GM19099 (cell line): ENCODE measurements around the gene SRPK1.

Experiments used
- POLR2A ChIP-seq: IDR thresholded peaks from 3 replicates; pipeline ENCODE4 v1.6.1; 2011; ENCODE audit warnings: low read depth; ENCODE audit not compliant: insufficient read length; ENCODE audit errors: extremely low read depth

SRPK1 gene

GRCh38 chr6:35920793-35921732 lies at the start of gene SRPK1:
SRPK1 (minus strand) TSS chr6:35921098; CDS start chr6:35921056, 42 bp downstream.
- peak; percentile 88 for TF ChIP-seq POLR2A

DNA sequence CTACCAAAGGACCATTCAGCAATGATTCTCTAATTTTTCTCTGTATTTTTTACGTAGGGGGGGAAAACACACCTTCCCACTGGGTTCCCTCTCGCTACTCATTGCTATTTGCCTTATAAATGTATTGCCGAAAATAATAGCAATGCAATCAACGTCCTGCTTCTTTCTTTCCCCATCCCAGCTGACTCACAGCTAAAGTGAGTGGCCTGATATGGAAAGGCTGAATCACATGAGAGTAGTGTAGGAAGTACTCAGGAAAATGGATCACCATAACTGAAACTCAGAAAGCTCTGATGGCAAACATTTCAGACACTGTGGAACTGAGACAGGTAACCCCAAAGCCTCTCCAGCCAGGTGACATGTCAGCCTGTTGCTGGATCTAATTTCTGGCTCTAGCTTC lies 49.3 kb upstream of the SRPK1 start:
- no peak for TF ChIP-seq POLR2A

- TF ChIP-seq POLR2A, result no peak
Observed at GRCh38 chr6:35969646-35970045, 48.7 kb upstream of the SRPK1 start.

GRCh38 chr6:35968821-35969220 lies 47.9 kb upstream of the SRPK1 start:
- TF ChIP-seq POLR2A, result no peak

GRCh38 chr6:35967076-35967774 lies 46.3 kb upstream of the SRPK1 start:
- no peak for TF ChIP-seq POLR2A

GRCh38 chr6:35962779-35963560 lies 42.1 kb upstream of the SRPK1 start:
- TF ChIP-seq POLR2A, result no peak

- TF ChIP-seq POLR2A, result no peak
Observed at GRCh38 chr6:35960187-35960586, 39.3 kb upstream of the SRPK1 start.

- TF ChIP-seq POLR2A, result no peak
Observed at GRCh38 chr6:35955970-35956369, 35.1 kb upstream of the SRPK1 start.

- no peak for TF ChIP-seq POLR2A
Observed at GRCh38 chr6:35955521-35955920, 34.6 kb upstream of the SRPK1 start.

DNA sequence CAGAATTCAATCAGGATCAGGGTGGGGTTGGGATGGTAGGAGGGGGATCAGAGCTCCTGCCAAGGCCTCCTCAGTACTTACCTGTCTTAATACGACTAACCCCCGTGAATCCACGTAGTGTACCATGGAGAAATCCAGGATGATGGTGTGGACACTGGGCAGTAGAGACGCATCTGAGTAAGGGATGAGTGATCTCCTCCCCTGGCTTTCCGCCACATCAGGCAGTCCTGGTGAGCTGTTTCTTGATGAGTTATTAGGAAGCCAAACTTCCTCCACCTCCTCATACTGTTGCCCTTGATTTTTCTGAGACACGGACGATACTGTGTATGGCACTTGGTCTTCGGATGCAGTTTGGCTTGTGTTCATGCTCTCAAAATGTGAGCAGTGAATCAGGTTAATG lies 34.2 kb upstream of the SRPK1 start:
- no peak for TF ChIP-seq POLR2A

GRCh38 chr6:35954333-35954732 lies 33.4 kb upstream of the SRPK1 start:
- no peak for TF ChIP-seq POLR2A

DNA sequence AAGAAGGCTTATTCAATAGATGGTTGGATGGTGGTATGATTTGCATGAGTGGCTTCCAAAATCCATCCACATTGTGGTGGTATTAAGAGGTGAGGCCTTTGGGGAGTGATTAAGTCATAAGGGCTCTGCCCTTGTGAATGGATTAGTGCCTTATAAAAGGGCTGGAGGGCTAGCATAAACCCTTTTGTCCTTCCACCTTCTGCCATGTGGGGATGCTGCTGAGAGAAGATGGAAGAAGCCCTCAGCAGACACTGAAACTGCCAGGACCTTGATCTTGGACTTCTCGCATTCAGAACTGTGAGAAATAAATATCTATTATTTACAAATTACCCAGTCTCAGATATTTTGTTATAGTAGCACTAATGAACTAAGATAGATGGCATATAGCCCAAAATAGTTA lies 27.8 kb upstream of the SRPK1 start:
- no peak for TF ChIP-seq POLR2A

DNA sequence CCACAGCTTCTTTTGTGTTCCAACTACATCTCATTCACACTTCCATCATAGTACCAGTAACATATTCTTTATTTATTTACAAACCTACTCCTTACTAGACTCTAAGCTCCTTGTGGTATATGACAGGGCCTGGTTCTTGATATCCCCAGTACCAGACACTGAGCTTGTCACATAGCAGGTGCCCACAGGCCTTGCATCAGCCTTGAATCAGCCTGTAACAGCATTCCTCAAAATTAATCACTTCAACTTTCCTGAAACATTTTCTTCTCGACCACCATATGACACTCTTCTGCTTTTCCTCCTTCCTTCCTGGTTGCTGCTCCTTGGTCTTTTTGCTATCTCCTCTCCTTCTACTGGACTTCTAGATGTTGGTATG lies 24.7 kb upstream of the SRPK1 start:
- TF ChIP-seq POLR2A, result no peak

DNA sequence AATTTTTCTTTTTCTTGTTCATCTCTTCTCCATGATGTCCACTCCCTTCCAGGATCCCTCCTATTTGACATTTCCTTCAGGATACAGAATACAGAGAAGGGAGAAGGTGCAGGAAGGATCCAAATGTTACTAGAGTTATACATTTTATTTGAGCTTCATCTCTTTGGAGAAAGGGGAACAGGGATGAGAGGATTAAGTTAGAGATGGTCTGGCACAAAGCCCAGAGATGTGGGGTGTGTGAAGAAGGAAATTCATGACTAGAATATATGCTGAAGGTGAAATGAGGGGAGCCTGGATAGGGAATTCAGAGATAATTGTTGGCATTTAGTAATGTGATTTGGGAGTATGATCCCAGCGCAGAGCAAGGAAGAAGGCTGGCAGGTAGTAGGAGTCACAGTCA lies 22.5 kb upstream of the SRPK1 start:
- no peak for TF ChIP-seq POLR2A

DNA sequence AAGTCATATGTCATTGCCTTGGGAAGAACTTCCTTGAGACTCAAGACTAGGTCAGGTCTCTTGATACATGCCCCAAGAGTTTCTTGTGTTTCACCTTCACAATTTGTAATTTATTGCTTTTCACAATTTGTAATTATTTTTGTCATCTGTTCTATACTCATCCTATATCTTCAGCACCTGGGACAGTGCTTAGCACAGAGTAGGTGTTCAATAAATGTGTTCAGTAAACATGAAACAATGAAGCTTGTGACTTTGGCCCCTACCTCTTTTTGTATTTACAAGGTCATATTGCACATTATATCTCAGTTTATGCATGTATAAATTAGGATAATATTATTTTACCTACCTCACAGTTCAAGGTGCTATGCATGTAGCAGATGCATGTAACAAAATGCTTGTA lies 21.5 kb upstream of the SRPK1 start:
- no peak for TF ChIP-seq POLR2A

DNA sequence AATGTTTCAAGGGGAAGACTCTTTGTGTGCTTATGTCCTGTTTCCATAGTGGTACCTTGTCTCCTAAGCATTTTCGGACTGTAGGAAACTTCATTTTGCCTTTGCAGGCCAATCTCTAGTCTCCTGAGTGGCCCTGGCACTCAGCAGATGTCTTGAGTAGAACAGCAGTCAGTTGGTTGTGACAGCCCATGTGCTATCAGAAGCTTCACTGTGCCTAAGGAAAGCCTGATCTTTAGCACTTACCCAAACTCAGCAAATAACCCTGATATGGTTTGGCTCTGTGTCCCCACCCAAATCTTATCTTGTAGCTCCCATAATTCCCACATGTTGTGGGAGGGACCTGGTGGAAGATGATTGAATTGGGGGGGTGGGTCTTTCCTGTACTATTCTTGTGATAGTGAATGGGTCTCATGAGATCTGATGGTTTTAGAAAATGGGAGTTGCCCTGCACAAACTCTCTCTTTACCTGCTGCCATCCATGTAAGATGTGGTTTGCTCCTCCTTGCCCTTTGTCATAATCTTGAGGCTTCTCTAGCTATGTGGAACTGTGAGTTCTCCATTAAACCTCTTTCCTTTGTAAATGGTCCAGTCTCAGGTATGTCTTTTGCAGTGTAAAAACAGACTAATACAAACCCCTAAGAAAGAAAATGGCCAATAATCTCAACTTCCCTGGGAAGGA lies 15.9 kb upstream of the SRPK1 start:
- TF ChIP-seq POLR2A, result no peak

- TF ChIP-seq POLR2A, result no peak
Observed at GRCh38 chr6:35935469-35935868, 14.6 kb upstream of the SRPK1 start.
